ENCODE results near the gene HS1BP3. TPM values are rescaled to one million over a fixed set of nuclear protein-coding genes. Genes with fewer than 3 reads are reported as not detected.

HS1BP3 gene
- total and polyA plus RNA-seq, 2 of the 13 experiments (the other 11 are each of a cell fraction or from before 2014, with no cell fraction given) = 15.2 to 22.0 TPM

DNA sequence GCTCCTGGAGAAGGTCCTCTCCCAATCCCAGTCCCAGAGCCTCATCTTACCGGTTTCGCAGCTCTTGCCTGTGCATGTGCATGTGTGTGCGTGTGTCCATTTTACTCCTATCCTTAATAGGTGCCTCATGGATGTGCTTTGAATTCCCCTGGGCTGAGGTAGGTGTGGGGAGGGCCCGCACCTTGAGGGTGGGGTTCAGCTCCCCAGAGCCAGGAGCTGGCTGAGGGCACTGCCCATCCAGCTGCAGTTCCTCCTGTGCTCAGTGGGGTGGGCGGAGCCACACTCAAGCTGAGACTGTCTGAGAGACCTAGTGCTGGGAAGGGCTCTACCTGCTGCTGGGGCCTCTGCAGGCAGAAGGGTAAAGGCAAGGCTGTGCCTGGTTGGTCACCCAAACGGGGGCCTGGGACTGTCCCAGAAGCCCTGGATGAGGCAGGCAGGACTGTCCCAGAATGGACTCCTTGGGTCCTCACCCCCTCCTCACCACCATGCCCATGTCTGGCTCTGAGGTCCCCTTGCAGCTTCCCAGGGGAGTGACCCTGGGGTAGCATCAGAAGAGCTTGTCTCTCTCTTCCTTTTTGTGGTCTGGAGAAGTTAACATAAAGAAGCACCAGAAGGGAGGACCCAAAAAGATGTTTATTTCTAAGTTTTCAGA, 24.9 kb upstream of the HS1BP3 start:
- Histone ChIP-seq H3K27me3 (ENCODE audit: control insufficient read depth in 1 of 2, insufficient read depth in 2 of 2, low read length in 2 of 2) (no peaks in the 10 kb centered on the region), H3K36me3 (replicated peaks in 1 of 2; ENCODE audit: control insufficient read depth in 1 of 2, insufficient read depth in 2 of 2, low read length in 2 of 2) (peaks cover 1 to 11% of the 10 kb centered on the region in 2 experiments; a peak in 3 of 5 replicates), H3K79me2 (ENCODE audit: insufficient read depth, low read length) (no peaks in the 10 kb centered on the region), H3K4me3 (replicated peaks in 1 of 3; ENCODE audit: insufficient read depth in 1 of 3, low read depth in 2 of 3, low read length in 3 of 3) (peak overlapping the region; percentile 7 to 64 (median 36); a peak in 3 of 6 replicates), H3K4me1 (ENCODE audit: insufficient read depth, low read length) (peaks cover 44% of the 10 kb centered on the region), H3K4me2 (ENCODE audit: low read depth, low read length) (peak overlapping the region; percentile 91), H4K20me1 (ENCODE audit: insufficient read depth, low read length) (no peaks in the 10 kb centered on the region), H3K9me3 (ENCODE audit: low read length) (no peaks in the 10 kb centered on the region), H3K27ac (ENCODE audit: extremely low read length, insufficient read depth, low read length) (peak overlapping the region; percentile 75), H3K9ac (ENCODE audit: insufficient read depth, low read depth, low read length) (peak overlapping the region; percentile 44), H2AFZ (ENCODE audit: low read length) (no peak overlapping the region)
- DNase-seq (ENCODE audit: low spot score) (peak; percentile 78), FAIRE-seq (peak; percentile 8), ATAC-seq (peak; percentile 87)
- ChIA-PET POLR2A (interaction anchor here (0.9 to 6.3 kb wide), 17 partner anchors 9 to 325 kb away, joined by 3 to 216 read pairs (median 4); partner anchors contain the start of genes GDF7, HS1BP3, LDAH and RHOB), CTCF (ENCODE audit: low intra/inter-chr PET ratio, low total read pairs) (interaction anchor here (0.9 to 3.0 kb wide), 6 partner anchors 9 to 287 kb away, joined by 3 to 61 read pairs (median 6); partner anchors contain the start of genes GDF7 and HS1BP3)
- intact Hi-C loops (cut with micrococcal nuclease; ENCODE audit: unreplicated experiment) (loop anchor here (1.0 to 5.0 kb wide), 5 partner anchors 10 to 241 kb away; no protein-coding TSS in a partner anchor), in situ Hi-C loops (cut with HindIII; ENCODE audit: extremely low pct_ligation_motif_present, low pct_unique_long_range_greater_than_20kb) (no loop called here)
- BruUV-seq (replicated peaks) = no TSS peak
- 43% methylated on average over 6 of the region's 6 CpGs for WGBS (ENCODE audit: low lambda C conversion rate)
- TF ChIP-seq CEBPB (IDR thresholded peaks at IDR 0.05; ENCODE audit: borderline replicate concordance, low read depth, low read length) (no peak), SAP130 (CRISPR knock-in tag; IDR thresholded peaks at IDR 0.05; ENCODE audit: low read depth) (no peak), SIN3A (IDR thresholded peaks at IDR 0.05; ENCODE audit: borderline replicate concordance, low read depth, low read length) (no peak), POLR2AphosphoS2 (IDR thresholded peaks at IDR 0.05; ENCODE audit: low read depth, low read length) (no peak; the same call in 1 of the 2 replicates), ZNF224 (CRISPR knock-in tag; IDR thresholded peaks at IDR 0.05) (peak; percentile 73; the same call in 1 of the 2 replicates), SPEN (CRISPR knock-in tag; IDR thresholded peaks at IDR 0.05; ENCODE audit: low read depth) (peak; percentile 11; the same call in 1 of the 2 replicates), ZNF564 (CRISPR knock-in tag; IDR thresholded peaks at IDR 0.05) (peak; percentile 25; the same call in 1 of the 2 replicates), NRL (CRISPR knock-in tag; IDR thresholded peaks at IDR 0.05; ENCODE audit: borderline replicate concordance) (peak; percentile 80), ZMYM4 (CRISPR knock-in tag; IDR thresholded peaks at IDR 0.05) (no peak)
- TF ChIP-seq, protein P1, sequence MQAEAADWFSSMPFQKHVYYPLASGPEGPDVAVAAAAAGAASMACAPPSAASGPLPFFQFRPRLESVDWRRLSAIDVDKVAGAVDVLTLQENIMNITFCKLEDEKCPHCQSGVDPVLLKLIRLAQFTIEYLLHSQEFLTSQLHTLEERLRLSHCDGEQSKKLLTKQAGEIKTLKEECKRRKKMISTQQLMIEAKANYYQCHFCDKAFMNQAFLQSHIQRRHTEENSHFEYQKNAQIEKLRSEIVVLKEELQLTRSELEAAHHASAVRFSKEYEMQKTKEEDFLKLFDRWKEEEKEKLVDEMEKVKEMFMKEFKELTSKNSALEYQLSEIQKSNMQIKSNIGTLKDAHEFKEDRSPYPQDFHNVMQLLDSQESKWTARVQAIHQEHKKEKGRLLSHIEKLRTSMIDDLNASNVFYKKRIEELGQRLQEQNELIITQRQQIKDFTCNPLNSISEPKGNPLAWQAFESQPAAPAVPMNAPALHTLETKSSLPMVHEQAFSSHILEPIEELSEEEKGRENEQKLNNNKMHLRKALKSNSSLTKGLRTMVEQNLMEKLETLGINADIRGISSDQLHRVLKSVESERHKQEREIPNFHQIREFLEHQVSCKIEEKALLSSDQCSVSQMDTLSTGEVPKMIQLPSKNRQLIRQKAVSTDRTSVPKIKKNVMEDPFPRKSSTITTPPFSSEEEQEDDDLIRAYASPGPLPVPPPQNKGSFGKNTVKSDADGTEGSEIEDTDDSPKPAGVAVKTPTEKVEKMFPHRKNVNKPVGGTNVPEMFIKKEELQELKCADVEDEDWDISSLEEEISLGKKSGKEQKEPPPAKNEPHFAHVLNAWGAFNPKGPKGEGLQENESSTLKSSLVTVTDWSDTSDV (CRISPR knock-in tag; IDR thresholded peaks at IDR 0.05) = peak; percentile 80; the same call in 1 of the 2 replicates
- TF ChIP-seq, protein P2, sequence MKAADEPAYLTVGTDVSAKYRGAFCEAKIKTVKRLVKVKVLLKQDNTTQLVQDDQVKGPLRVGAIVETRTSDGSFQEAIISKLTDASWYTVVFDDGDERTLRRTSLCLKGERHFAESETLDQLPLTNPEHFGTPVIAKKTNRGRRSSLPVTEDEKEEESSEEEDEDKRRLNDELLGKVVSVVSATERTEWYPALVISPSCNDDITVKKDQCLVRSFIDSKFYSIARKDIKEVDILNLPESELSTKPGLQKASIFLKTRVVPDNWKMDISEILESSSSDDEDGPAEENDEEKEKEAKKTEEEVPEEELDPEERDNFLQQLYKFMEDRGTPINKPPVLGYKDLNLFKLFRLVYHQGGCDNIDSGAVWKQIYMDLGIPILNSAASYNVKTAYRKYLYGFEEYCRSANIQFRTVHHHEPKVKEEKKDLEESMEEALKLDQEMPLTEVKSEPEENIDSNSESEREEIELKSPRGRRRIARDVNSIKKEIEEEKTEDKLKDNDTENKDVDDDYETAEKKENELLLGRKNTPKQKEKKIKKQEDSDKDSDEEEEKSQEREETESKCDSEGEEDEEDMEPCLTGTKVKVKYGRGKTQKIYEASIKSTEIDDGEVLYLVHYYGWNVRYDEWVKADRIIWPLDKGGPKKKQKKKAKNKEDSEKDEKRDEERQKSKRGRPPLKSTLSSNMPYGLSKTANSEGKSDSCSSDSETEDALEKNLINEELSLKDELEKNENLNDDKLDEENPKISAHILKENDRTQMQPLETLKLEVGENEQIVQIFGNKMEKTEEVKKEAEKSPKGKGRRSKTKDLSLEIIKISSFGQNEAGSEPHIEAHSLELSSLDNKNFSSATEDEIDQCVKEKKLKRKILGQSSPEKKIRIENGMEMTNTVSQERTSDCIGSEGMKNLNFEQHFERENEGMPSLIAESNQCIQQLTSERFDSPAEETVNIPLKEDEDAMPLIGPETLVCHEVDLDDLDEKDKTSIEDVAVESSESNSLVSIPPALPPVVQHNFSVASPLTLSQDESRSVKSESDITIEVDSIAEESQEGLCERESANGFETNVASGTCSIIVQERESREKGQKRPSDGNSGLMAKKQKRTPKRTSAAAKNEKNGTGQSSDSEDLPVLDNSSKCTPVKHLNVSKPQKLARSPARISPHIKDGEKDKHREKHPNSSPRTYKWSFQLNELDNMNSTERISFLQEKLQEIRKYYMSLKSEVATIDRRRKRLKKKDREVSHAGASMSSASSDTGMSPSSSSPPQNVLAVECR (CRISPR knock-in tag; IDR thresholded peaks at IDR 0.05; ENCODE audit: borderline replicate concordance) = no peak
- TF ChIP-seq, protein P3, sequence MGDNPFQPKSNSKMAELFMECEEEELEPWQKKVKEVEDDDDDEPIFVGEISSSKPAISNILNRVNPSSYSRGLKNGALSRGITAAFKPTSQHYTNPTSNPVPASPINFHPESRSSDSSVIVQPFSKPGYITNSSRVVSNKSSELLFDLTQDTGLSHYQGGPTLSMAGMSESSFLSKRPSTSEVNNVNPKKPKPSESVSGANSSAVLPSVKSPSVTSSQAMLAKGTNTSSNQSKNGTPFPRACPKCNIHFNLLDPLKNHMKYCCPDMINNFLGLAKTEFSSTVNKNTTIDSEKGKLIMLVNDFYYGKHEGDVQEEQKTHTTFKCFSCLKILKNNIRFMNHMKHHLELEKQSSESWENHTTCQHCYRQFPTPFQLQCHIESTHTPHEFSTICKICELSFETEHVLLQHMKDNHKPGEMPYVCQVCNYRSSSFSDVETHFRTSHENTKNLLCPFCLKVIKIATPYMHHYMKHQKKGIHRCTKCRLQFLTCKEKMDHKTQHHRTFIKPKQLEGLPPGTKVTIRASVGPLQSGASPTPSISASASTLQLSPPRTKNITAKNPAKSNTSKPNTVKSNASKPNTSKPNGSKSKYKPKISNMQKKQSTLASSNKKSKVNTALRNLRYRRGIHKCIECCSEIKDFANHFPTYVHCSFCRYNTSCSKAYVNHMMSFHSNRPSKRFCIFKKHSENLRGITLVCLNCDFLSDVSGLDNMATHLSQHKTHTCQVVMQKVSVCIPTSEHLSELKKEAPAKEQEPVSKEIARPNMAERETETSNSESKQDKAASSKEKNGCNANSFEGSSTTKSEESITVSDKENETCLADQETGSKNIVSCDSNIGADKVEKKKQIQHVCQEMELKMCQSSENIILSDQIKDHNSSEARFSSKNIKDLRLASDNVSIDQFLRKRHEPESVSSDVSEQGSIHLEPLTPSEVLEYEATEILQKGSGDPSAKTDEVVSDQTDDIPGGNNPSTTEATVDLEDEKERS (CRISPR knock-in tag; IDR thresholded peaks at IDR 0.05) = no peak

Data from HepG2 (cell line).